ENCODE data around the gene C2orf92.
A peak's percentile ranks its signal among the peaks of the same experiment; 100 is the strongest.

The C2orf92 gene

GRCh38 chr2:97657986-97658690, 11.4 kb upstream of the C2orf92 start:
- no peak for TF ChIP-seq Cebpa-rat (IDR thresholded peaks at IDR 0.05)
- Histone ChIP-seq H3K4me1 (peaks cover 23 to 53% (median 31%) of the 10 kb centered on the region in 10 experiments), H3K9ac (no peak overlapping the region), H3K4me2 (no peak overlapping the region), H4K20me1 (peaks cover 0 to 55% (median 26%) of the 10 kb centered on the region in 11 experiments; a peak in 14 of 22 replicates), H3K36me3 (peaks cover 55 to 88% (median 80%) of the 10 kb centered on the region in 11 experiments), H3K4me3 (no peak overlapping the region), H3K27ac (no peak overlapping the region), H3K27me3 (no peaks in the 10 kb centered on the region), H3K9me3 (replicated peaks in 1 of 11) (peaks cover 0 to 17% (median 12%) of the 10 kb centered on the region in 11 experiments; a peak in 18 of 22 replicates)

- Histone ChIP-seq H3K36me3 (peaks cover 55 to 82% (median 74%) of the 10 kb centered on the region in 11 experiments), H3K4me1 (peaks cover 24 to 47% (median 31%) of the 10 kb centered on the region in 10 experiments), H3K4me3 (no peak overlapping the region), H3K9ac (no peak overlapping the region), H3K27me3 (no peaks in the 10 kb centered on the region), H3K27ac (no peak overlapping the region), H3K9me3 (replicated peaks in 1 of 11) (peaks cover 0 to 15% (median 11%) of the 10 kb centered on the region in 11 experiments; a peak in 18 of 22 replicates), H4K20me1 (peaks cover 0 to 55% (median 26%) of the 10 kb centered on the region in 11 experiments; a peak in 14 of 22 replicates), H3K4me2 (no peak overlapping the region)
- no peak for TF ChIP-seq Cebpa-rat (IDR thresholded peaks at IDR 0.05)
Observed at GRCh38 chr2:97658691-97659157, 10.8 kb upstream of the C2orf92 start.

GRCh38 chr2:97659256-97660043, 10.1 kb upstream of the C2orf92 start:
- no peak overlapping the region for H3K4me3 ChIP-seq
- TF ChIP-seq Cebpa-rat (IDR thresholded peaks at IDR 0.05): no peak
- H3K4me2 ChIP-seq: peak overlapping the region in 3 of 11 experiments; percentile 94 to 99 (median 99); a peak in 5 of 22 replicates
- no peaks in the 10 kb centered on the region for H3K27me3 ChIP-seq
- peaks cover 0 to 8% (median 4%) of the 10 kb centered on the region in 11 experiments; a peak in 14 of 22 replicates for H3K9me3 ChIP-seq (replicated peaks in 1 of 11)
- H3K27ac ChIP-seq: peak overlapping the region in 1 of 11 experiments; percentile 96; a peak in 1 of 22 replicates
- peaks cover 52 to 75% (median 67%) of the 10 kb centered on the region in 11 experiments for H3K36me3 ChIP-seq
- H4K20me1 ChIP-seq: peaks cover 0 to 55% (median 26%) of the 10 kb centered on the region in 11 experiments; a peak in 14 of 22 replicates
- H3K4me1 ChIP-seq: peaks cover 24 to 43% (median 31%) of the 10 kb centered on the region in 10 experiments
- 0 out of 22 replicates have a peak overlapping the region, but pooled peaks of 1 of the 11 experiments have one; percentile 27 for H3K9ac ChIP-seq

GRCh38 chr2:97660044-97660774, 9.3 kb upstream of the C2orf92 start:
- H3K9me3 ChIP-seq (replicated peaks in 1 of 11): peaks cover 0 to under 1% (median 0%) of the 10 kb centered on the region in 11 experiments; a peak in 1 of 22 replicates
- H3K4me1 ChIP-seq: peaks cover 31 to 49% (median 37%) of the 10 kb centered on the region in 10 experiments
- peak overlapping the region in 4 of 11 experiments; percentile 9 to 93 (median 33); a peak in 7 of 22 replicates for H3K9ac ChIP-seq
- peak overlapping the region in 3 of 11 experiments; percentile 35 to 96 (median 93); a peak in 4 of 22 replicates for H3K27ac ChIP-seq
- peak overlapping the region in 6 of 11 experiments; percentile 91 to 99 (median 98); a peak in 11 of 22 replicates for H3K4me2 ChIP-seq
- H3K36me3 ChIP-seq: peaks cover 44 to 67% (median 59%) of the 10 kb centered on the region in 11 experiments
- H3K27me3 ChIP-seq: no peaks in the 10 kb centered on the region
- no peak for TF ChIP-seq Cebpa-rat (IDR thresholded peaks at IDR 0.05)
- no peak overlapping the region for H3K4me3 ChIP-seq
- peaks cover 0 to 55% (median 26%) of the 10 kb centered on the region in 11 experiments; a peak in 14 of 22 replicates for H4K20me1 ChIP-seq

- H3K4me3 ChIP-seq: 0 out of 20 replicates have a peak overlapping the region, but pooled peaks of 1 of the 10 experiments have one; percentile 90
- H3K27me3 ChIP-seq: no peaks in the 10 kb centered on the region
- peak overlapping the region; percentile 90 to 99 (median 97); a peak in 20 of 22 replicates for H3K4me2 ChIP-seq
- no peak for TF ChIP-seq Cebpa-rat (IDR thresholded peaks at IDR 0.05)
- H3K27ac ChIP-seq: peak overlapping the region in 5 of 11 experiments; percentile 18 to 96 (median 35); a peak in 9 of 22 replicates
- peak overlapping the region in 8 of 11 experiments; percentile 8 to 95 (median 69); a peak in 8 of 22 replicates for H3K9ac ChIP-seq
- peaks cover 31 to 49% (median 37%) of the 10 kb centered on the region in 10 experiments for H3K4me1 ChIP-seq
- peaks cover 38 to 61% (median 52%) of the 10 kb centered on the region in 11 experiments for H3K36me3 ChIP-seq
- H3K9me3 ChIP-seq (replicated peaks in 1 of 11): no peaks in the 10 kb centered on the region
- H4K20me1 ChIP-seq: peaks cover 0 to 55% (median 26%) of the 10 kb centered on the region in 11 experiments; a peak in 14 of 22 replicates
Observed at GRCh38 chr2:97660775-97661389, 8.6 kb upstream of the C2orf92 start.

- Histone ChIP-seq H3K27ac (peak overlapping the region in 6 of 11 experiments; percentile 93 to 96 (median 94); a peak in 7 of 22 replicates), H3K9me3 (replicated peaks in 1 of 11) (no peaks in the 10 kb centered on the region), H3K9ac (peak overlapping the region; percentile 8 to 98 (median 94); a peak in 16 of 22 replicates), H3K27me3 (no peaks in the 10 kb centered on the region), H3K4me1 (peaks cover 30 to 48% (median 37%) of the 10 kb centered on the region in 10 experiments), H4K20me1 (peaks cover 0 to 52% (median 26%) of the 10 kb centered on the region in 11 experiments; a peak in 14 of 22 replicates), H3K4me2 (peak overlapping the region; percentile 90 to 99 (median 97)), H3K36me3 (peaks cover 28 to 50% (median 42%) of the 10 kb centered on the region in 11 experiments), H3K4me3 (peak overlapping the region in 9 of 10 experiments; percentile 84 to 95 (median 89); a peak in 18 of 20 replicates)
- TF ChIP-seq Cebpa-rat (IDR thresholded peaks at IDR 0.05): no peak
Observed at GRCh38 chr2:97661927-97662326, 7.6 kb upstream of the C2orf92 start.

GRCh38 chr2:97662386-97662894, 7.1 kb upstream of the C2orf92 start:
- H4K20me1 ChIP-seq: peaks cover 0 to 48% (median 26%) of the 10 kb centered on the region in 11 experiments; a peak in 14 of 22 replicates
- peak overlapping the region; percentile 90 to 99 (median 97) for H3K4me2 ChIP-seq
- peak overlapping the region; percentile 91 to 98 (median 94) for H3K9ac ChIP-seq
- H3K4me3 ChIP-seq: peak overlapping the region; percentile 77 to 95 (median 88)
- TF ChIP-seq Cebpa-rat (IDR thresholded peaks at IDR 0.05): no peak
- peaks cover 30 to 43% (median 37%) of the 10 kb centered on the region in 10 experiments for H3K4me1 ChIP-seq
- H3K27ac ChIP-seq: peak overlapping the region in 10 of 11 experiments; percentile 93 to 96 (median 94); a peak in 21 of 22 replicates
- H3K36me3 ChIP-seq: peaks cover 23 to 45% (median 37%) of the 10 kb centered on the region in 11 experiments
- H3K27me3 ChIP-seq: no peaks in the 10 kb centered on the region
- H3K9me3 ChIP-seq (replicated peaks in 1 of 11): no peaks in the 10 kb centered on the region

Measured in BLaER1 treated with 17β-estradiol and CSF1 and Interleukin-3, amounts not matched to agents 10 nM and 100 nM (cell line).